Testis (tissue), 3 donors: ENCODE data around the gene CRELD1. TPM values are rescaled to one million over a fixed set of nuclear protein-coding genes. Genes with fewer than 3 reads are reported as not detected.
A peak's percentile ranks its signal among the peaks of the same experiment; 100 is the strongest.

ENCODE experiments used
- DNase-seq: peaks from one replicate; pipeline ENCODE4 v3.0.0-alpha.2; 2019
- H3K27ac ChIP-seq, 2 donors: fragments of 200-600 bp; sonication (generic); one replicate each; pipeline ENCODE4 v1.5.1; 2019
- H3K27me3 ChIP-seq: fragments of 200-600 bp; sonication (generic); one replicate; pipeline ENCODE4 v1.5.1; 2019
- H3K36me3 ChIP-seq: fragments of 200-600 bp; sonication (generic); one replicate; pipeline ENCODE4 v1.5.1; 2017; ENCODE audit warnings: low read depth; ENCODE audit errors: missing control alignments
- H3K4me1 ChIP-seq: fragments of 200-600 bp; sonication (generic); one replicate; pipeline ENCODE4 v1.5.1; 2019
- H3K4me3 ChIP-seq, 2 donors: fragments of 200-600 bp; sonication (generic); one replicate each; pipeline ENCODE4 v1.5.1; 2017 to 2019
- H3K9me3 ChIP-seq: fragments of 200-600 bp; sonication (generic); one replicate; pipeline ENCODE4 v1.5.1; 2017
- POLR2A ChIP-seq: fragments of 450-650 bp; IDR thresholded peaks from one replicate; pipeline ENCODE4 v1.6.1; 2017; ENCODE audit warnings: antibody characterized with exemption, mild to moderate bottlenecking, moderate library complexity
- WGBS, 2 donors: methylation state at CpG; one replicate each; pipeline ENCODE4 v1.1.5; 2018; 5-methylcytosine and 5-hydroxymethylcytosine counted together
- intact Hi-C: fragments of 100-400 bp; cut with DNase I; formaldehyde crosslinking; loops from one replicate; pipeline ENCODE4 v1.15.1; 2023; ENCODE audit warnings: low total_unique reads
- polyA plus RNA-seq: library from polyadenylated mRNA; stranded (reverse); fragments of 350-450 nt; fragmentation: Illumina TruSeq; extraction: RNeasy Lipid Tissue Mini Kit (QIAGEN cat#74804); gene quantifications from one replicate; pipeline ENCODE4 v1.2.3, GENCODE V29; 2014; ENCODE audit warnings: low read depth, low replicate concordance; ENCODE audit not compliant: insufficient read depth
- total RNA-seq, 2 donors: library from RNA; depleted of rRNA; stranded (reverse); fragments of >200 nt; gene quantifications; one replicate each; pipeline ENCODE4 v1.2.3, GENCODE V29; 2016
- TF ChIP-seq, protein P1 (sequence below), 3 experiments: fragments of 450-650 bp in 2 of 3; fragments of 200-600 bp in 1 of 3; sonication (generic) in 1 of 3; IDR thresholded peaks; one replicate each; pipeline ENCODE4 v1.5.1; 2016 to 2019; ENCODE audit warnings: antibody characterized with exemption in 3 of 3, mild to moderate bottlenecking in 2 of 3, moderate library complexity in 1 of 3

CRELD1 gene
- total and polyA plus RNA-seq, 3 donors from 2014 or later: 34.9 to 65.7 (median 37.1) TPM

DNA sequence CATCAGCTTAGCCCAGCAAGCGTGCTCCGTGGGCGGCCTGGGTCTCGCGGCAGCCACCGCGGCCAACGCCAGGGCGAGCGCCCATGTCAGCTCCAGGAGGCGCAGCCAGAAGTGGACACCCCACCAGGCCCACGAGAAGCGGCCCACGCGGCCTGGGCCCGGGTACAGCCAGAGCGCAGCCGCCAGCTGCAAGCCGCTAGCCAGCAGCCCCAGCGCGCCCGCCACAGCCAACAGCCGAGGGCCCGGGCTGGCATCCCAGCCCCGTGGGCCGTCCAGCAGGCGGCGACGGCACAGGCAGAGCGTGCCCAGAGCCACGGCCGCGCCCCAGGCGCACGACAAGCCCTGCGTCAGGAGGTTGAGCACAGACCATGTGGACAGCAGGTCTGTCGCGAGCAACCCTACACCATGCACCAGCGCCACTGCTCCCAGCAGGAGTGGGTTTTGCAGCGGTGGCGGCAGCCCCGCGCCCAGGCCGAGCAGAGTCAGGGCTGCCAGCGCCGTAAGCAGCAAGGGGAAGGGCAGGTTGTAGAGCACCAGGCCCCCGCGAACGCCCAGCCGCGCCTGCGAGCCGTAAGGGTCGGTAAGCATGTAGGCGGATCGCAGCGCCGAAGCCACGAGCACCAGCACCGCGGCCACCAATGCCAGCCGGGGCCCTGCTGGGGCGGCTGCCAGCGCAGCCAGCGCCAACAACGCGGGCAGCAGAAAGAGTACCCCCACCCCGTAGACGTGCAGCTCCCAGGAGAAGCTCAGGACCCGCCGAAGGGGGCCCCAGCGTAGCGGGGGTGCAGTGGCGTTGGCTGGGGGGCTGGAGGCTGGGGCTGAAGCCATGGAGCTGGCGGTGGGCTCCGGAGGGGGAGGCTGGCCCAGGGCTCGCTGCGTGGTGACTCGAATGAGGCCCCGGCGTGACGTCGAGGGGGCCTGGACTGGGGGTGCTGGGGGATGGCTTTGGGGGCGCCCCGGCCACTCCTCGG is 13.7 kb downstream of the CRELD1 start:
- WGBS, 2 donors: 43 to 49% methylated on average over 30 to 75 of the region's 86 CpGs
- no peaks in the 10 kb centered on the region for H3K9me3 ChIP-seq

DNA sequence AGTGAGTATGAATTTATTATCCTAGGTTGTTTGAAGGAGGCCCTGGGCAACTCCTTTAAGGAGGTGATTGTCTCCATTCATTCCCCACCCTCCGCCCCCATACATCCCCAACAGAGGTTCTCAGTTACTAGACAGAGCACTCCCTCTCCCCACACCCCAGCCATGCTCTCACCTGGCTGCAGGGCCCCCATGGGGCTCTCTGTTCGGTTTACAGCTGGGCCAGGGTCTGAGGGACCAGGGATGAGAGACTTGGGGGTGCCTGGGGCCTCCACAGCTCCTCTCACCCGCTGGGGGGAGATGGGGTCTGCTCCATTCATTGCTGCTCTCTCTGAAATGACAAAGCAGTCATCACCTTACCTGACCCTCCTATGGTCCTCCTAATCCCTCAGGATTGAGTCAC is 15.0 kb downstream of the CRELD1 start:
- 69 to 89% methylated on average over 3 of the region's 3 CpGs for WGBS, 2 donors
- TF ChIP-seq POLR2A: no peak
- TF ChIP-seq, protein P1, sequence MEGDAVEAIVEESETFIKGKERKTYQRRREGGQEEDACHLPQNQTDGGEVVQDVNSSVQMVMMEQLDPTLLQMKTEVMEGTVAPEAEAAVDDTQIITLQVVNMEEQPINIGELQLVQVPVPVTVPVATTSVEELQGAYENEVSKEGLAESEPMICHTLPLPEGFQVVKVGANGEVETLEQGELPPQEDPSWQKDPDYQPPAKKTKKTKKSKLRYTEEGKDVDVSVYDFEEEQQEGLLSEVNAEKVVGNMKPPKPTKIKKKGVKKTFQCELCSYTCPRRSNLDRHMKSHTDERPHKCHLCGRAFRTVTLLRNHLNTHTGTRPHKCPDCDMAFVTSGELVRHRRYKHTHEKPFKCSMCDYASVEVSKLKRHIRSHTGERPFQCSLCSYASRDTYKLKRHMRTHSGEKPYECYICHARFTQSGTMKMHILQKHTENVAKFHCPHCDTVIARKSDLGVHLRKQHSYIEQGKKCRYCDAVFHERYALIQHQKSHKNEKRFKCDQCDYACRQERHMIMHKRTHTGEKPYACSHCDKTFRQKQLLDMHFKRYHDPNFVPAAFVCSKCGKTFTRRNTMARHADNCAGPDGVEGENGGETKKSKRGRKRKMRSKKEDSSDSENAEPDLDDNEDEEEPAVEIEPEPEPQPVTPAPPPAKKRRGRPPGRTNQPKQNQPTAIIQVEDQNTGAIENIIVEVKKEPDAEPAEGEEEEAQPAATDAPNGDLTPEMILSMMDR (IDR thresholded peaks at IDR 0.05): no peak
- no peak for DNase-seq
- Histone ChIP-seq H3K4me1 (peaks cover 10% of the 10 kb centered on the region), H3K27ac (no peak overlapping the region), H3K9me3 (no peaks in the 10 kb centered on the region), H3K27me3 (no peaks in the 10 kb centered on the region), H3K4me3 (no peak overlapping the region), H3K36me3 (no peaks in the 10 kb centered on the region)
- intact Hi-C loops: no loop called here

More for the DNA sequence above, 13.7 kb downstream of the CRELD1 start:
- H3K27ac ChIP-seq: peak overlapping the region; percentile 78 to 86
- peak overlapping the region; percentile 58 to 71 for H3K4me3 ChIP-seq
- peaks cover 10% of the 10 kb centered on the region for H3K4me1 ChIP-seq
- H3K27me3 ChIP-seq: no peaks in the 10 kb centered on the region
- TF ChIP-seq, protein P1 (IDR thresholded peaks at IDR 0.05): peak; percentile 43 to 65 (median 54)
- TF ChIP-seq POLR2A: no peak
- intact Hi-C loops: no loop called here
- peak; percentile 78 for DNase-seq
- H3K36me3 ChIP-seq: no peaks in the 10 kb centered on the region

DNA sequence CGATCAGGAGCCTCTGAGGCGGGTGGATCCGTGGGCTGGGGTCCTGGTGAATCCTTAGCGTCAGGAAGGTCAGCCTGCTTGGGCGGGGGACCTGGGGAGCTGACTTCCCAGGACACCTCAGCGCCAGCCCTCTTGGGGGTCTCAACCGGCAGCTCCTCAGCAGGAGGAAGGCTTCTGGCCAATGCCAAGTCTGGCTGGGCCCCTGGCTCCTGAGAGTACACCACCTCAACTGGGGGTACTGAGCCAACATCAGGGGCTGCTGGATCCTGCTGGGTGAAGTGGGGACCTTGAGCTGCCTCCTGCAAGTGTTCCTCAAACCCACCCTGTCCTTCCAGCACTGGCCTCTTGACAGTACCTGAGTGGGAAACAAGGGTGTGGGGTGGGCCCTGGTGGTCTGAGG is 15.5 kb downstream of the CRELD1 start:
- no peaks in the 10 kb centered on the region for H3K36me3 ChIP-seq
- no peak overlapping the region for H3K4me3 ChIP-seq
- no peaks in the 10 kb centered on the region for H3K9me3 ChIP-seq
- intact Hi-C loops: no loop called here
- no peak for DNase-seq
- H3K4me1 ChIP-seq: peaks cover 10% of the 10 kb centered on the region
- H3K27ac ChIP-seq: no peak overlapping the region
- no peaks in the 10 kb centered on the region for H3K27me3 ChIP-seq
- WGBS, 2 donors: 94 to 100% methylated on average over 3 to 6 of the region's 7 CpGs
- no peak for TF ChIP-seq POLR2A
- TF ChIP-seq, protein P1 (IDR thresholded peaks at IDR 0.05): no peak

DNA sequence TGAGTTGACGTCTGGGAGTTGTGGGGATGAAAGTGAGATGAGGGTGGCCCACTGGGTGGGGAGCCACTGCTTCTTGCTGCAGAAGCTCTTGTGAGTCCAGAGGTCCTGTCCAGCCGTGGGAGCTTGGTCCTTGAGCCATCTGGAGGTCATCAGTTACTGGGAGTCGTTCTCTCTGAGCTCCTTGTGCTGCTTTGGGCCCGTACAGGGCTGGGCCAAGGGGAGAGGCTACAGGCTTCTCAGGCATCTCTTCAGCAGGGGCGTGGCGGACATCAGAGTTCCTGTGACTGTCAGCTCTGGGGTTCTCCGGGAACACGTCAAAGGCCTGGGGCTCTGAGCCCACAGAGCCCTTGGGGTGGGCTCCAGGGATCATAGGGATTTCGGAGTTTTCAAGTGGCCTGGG is 16.0 kb downstream of the CRELD1 start:
- H3K27ac ChIP-seq: no peak overlapping the region
- H3K9me3 ChIP-seq: no peaks in the 10 kb centered on the region
- intact Hi-C loops: no loop called here

More for the DNA sequence above, 16.0 kb downstream of the CRELD1 start:
- no peak for DNase-seq
- 50 to 83% methylated on average over 1 to 9 of the region's 9 CpGs for WGBS, 2 donors
- Histone ChIP-seq H3K36me3 (no peaks in the 10 kb centered on the region), H3K4me1 (peaks cover 10% of the 10 kb centered on the region), H3K27me3 (no peaks in the 10 kb centered on the region), H3K4me3 (no peak overlapping the region)
- TF ChIP-seq, protein P1 (IDR thresholded peaks at IDR 0.05): no peak
- no peak for TF ChIP-seq POLR2A
